ENCODE measurements around the gene TADA2A.

The TADA2A gene

DNA sequence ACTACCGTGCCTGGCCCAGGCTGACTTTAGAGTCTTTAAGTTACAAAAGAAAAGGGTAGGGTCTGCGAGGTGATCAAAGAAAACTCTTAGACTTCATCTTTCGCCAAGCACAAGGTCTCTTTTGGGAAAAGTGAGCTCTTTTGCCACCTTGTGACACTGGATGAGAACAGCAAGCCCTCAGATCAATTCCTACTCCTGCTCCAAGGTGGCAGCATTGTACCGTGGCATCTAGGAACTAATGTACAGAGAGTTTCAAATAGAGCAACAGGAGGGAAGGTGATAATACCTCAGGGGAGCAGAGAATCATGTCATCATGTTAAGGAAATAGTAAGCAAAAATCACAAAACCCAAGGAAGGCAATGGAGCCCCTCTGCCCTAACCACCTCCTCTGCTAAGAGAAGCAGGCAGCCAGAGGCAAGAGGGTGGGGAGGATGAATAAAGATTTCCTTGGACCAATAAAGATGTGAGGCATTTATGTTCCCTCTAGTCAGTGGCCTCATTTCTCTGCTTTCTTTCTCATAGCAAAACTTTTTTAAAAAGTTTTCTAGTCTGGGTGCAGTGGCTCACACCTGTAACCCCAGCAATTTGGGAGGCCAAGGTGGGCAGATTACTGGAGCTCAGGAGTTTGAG lies 33.0 kb upstream of the TADA2A start:
- Histone ChIP-seq H3K36me3 (ENCODE audit: insufficient read depth) (no peaks in the 10 kb centered on the region), H3K4me3 (IDR thresholded peaks at IDR 0.05; ENCODE audit: insufficient read depth, low read depth, low read length) (no peak overlapping the region), H3K4me1 (ENCODE audit: low read depth, poor library complexity, severe bottlenecking) (no peaks in the 10 kb centered on the region), H3K27ac (no peak overlapping the region), H3K4me2 (no peak overlapping the region), H2AFZ (ENCODE audit: low read depth) (peak overlapping the region; percentile 52; the same call in 1 of the 2 replicates), H3K79me2 (ENCODE audit: insufficient read depth, low read depth) (no peaks in the 10 kb centered on the region), H4K20me1 (ENCODE audit: insufficient read depth) (no peaks in the 10 kb centered on the region), H3K9ac (no peak overlapping the region), H3K27me3 (ENCODE audit: insufficient read depth, low read depth) (no peaks in the 10 kb centered on the region)
- peak; percentile 97 for TF ChIP-seq CTCF (conservative IDR thresholded peaks at IDR 0.05; ENCODE audit: low read depth, low read length)

DNA sequence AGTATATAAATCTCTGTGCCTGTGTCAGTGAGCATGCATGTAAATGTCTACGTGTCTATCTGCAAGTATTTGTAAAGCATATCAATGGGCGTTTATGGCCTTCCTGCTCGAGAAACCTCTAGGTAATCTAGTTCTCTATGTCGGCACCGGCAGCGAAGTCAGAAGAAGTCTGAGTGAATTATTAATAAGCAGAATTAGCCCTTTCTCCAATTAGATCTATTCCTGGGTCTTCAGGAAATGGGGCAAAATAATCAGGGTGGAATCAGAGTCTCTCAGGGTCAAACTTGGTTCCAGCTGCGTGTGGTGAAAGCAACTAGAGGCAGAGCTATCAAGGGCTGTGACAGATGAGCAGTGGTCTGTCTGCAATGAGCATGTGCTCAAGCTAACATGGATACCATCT lies 31.0 kb upstream of the TADA2A start, which contains the start of gene C17orf78:
C17orf78 (plus strand) TSS at position 280 of the 400 bp plus-strand sequence; CDS start at position 388, 108 bp downstream.
- no peak within 1 kb of the TSS for H2AFZ ChIP-seq (ENCODE audit: low read depth)
- H3K4me1 ChIP-seq (ENCODE audit: low read depth, poor library complexity, severe bottlenecking), result no peaks in the 10 kb centered on the region
- no peak within 1 kb of the TSS for H3K4me2 ChIP-seq
- no peaks in the 10 kb centered on the region for H4K20me1 ChIP-seq (ENCODE audit: insufficient read depth)
- no peak for TF ChIP-seq CTCF (conservative IDR thresholded peaks at IDR 0.05; ENCODE audit: low read depth, low read length)
- H3K79me2 ChIP-seq (ENCODE audit: insufficient read depth, low read depth), result no peaks in the 10 kb centered on the region
- H3K27me3 ChIP-seq (ENCODE audit: insufficient read depth, low read depth), result no peaks in the 10 kb centered on the region
- H3K27ac ChIP-seq, result no peak within 1 kb of the TSS
- H3K36me3 ChIP-seq (ENCODE audit: insufficient read depth), result no peaks in the 10 kb centered on the region
- H3K4me3 ChIP-seq (IDR thresholded peaks at IDR 0.05; ENCODE audit: insufficient read depth, low read depth, low read length), result no peak within 1 kb of the TSS
- H3K9ac ChIP-seq, result no peak within 1 kb of the TSS

GRCh38 chr17:37382056-37382455 lies 24.6 kb upstream of the TADA2A start:
- Histone ChIP-seq H3K27me3 (ENCODE audit: insufficient read depth, low read depth) (no peaks in the 10 kb centered on the region), H2AFZ (ENCODE audit: low read depth) (no peak overlapping the region), H3K27ac (no peak overlapping the region), H3K36me3 (ENCODE audit: insufficient read depth) (no peaks in the 10 kb centered on the region), H3K79me2 (ENCODE audit: insufficient read depth, low read depth) (no peaks in the 10 kb centered on the region), H3K9ac (no peak overlapping the region), H3K4me2 (no peak overlapping the region), H3K4me1 (ENCODE audit: low read depth, poor library complexity, severe bottlenecking) (no peaks in the 10 kb centered on the region), H3K4me3 (IDR thresholded peaks at IDR 0.05; ENCODE audit: insufficient read depth, low read depth, low read length) (no peak overlapping the region), H4K20me1 (ENCODE audit: insufficient read depth) (no peaks in the 10 kb centered on the region)
- TF ChIP-seq CTCF (conservative IDR thresholded peaks at IDR 0.05; ENCODE audit: low read depth, low read length), result no peak

GRCh38 chr17:37384560-37385149 lies 22.0 kb upstream of the TADA2A start:
- Histone ChIP-seq H2AFZ (ENCODE audit: low read depth) (no peak overlapping the region), H3K79me2 (ENCODE audit: insufficient read depth, low read depth) (no peaks in the 10 kb centered on the region), H3K9ac (no peak overlapping the region), H3K4me1 (ENCODE audit: low read depth, poor library complexity, severe bottlenecking) (no peaks in the 10 kb centered on the region), H3K4me3 (IDR thresholded peaks at IDR 0.05; ENCODE audit: insufficient read depth, low read depth, low read length) (no peak overlapping the region), H4K20me1 (ENCODE audit: insufficient read depth) (no peaks in the 10 kb centered on the region), H3K4me2 (no peak overlapping the region), H3K36me3 (ENCODE audit: insufficient read depth) (no peaks in the 10 kb centered on the region), H3K27me3 (ENCODE audit: insufficient read depth, low read depth) (no peaks in the 10 kb centered on the region), H3K27ac (no peak overlapping the region)
- TF ChIP-seq CTCF (conservative IDR thresholded peaks at IDR 0.05; ENCODE audit: low read depth, low read length), result no peak

Measured in KMS-11 (cell line).